Chondrocyte (in vitro differentiated cells): Measurements from ENCODE around the gene THAP7. TPM values are rescaled to one million over a fixed set of nuclear protein-coding genes. Genes with fewer than 3 reads are reported as not detected.
A peak's percentile ranks its signal among the peaks of the same experiment; 100 is the strongest.
"Not testable (repeated sequence)": the region's sequence is repeated elsewhere in the genome, so short reads cannot be mapped to it uniquely, and the experiment has no call there.

Source experiments
- DNase-seq: peaks from one replicate; pipeline ENCODE4 v3.0.0; 2021; ENCODE audit warnings: mixed read lengths, low spot score
- H3K27ac Mint-ChIP-seq: one replicate; pipeline ENCODE4 v1.8.0; 2021; ENCODE audit warnings: mild to moderate bottlenecking, moderate library complexity, mixed read lengths; ENCODE audit not compliant: unreplicated experiment
- H3K27me3 Mint-ChIP-seq: 2 replicates; pipeline ENCODE4 v1.8.0; 2021; ENCODE audit warnings: low read depth, mixed read lengths
- H3K36me3 Mint-ChIP-seq: 2 replicates; pipeline ENCODE4 v1.8.0; 2021; ENCODE audit warnings: low read depth, mixed read lengths
- H3K4me1 Mint-ChIP-seq: 2 replicates; pipeline ENCODE4 v1.8.0; 2021; ENCODE audit warnings: low read depth, mild to moderate bottlenecking, mixed read lengths
- H3K4me3 Mint-ChIP-seq: one replicate; pipeline ENCODE4 v1.8.0; 2021; ENCODE audit warnings: mild to moderate bottlenecking, moderate library complexity, mixed read lengths; ENCODE audit not compliant: unreplicated experiment
- H3K9me3 Mint-ChIP-seq: 2 replicates; pipeline ENCODE4 v1.8.0; 2021; ENCODE audit warnings: low read depth, mixed read lengths
- total RNA-seq: library from RNA; stranded (reverse); gene quantifications from 3 replicates; pipeline ENCODE4 v1.2.1, GENCODE V29; 2021
- TF ChIP-seq, protein P1 (sequence below): fragments of 200-600 bp; sonication (generic); IDR thresholded peaks from 2 replicates; pipeline ENCODE4 v1.5.0; 2021; ENCODE audit warnings: antibody characterized with exemption, mild to moderate bottlenecking, moderate library complexity

Gene THAP7
- total RNA-seq, 1 donor from 2014 or later, result 15.7 TPM

DNA sequence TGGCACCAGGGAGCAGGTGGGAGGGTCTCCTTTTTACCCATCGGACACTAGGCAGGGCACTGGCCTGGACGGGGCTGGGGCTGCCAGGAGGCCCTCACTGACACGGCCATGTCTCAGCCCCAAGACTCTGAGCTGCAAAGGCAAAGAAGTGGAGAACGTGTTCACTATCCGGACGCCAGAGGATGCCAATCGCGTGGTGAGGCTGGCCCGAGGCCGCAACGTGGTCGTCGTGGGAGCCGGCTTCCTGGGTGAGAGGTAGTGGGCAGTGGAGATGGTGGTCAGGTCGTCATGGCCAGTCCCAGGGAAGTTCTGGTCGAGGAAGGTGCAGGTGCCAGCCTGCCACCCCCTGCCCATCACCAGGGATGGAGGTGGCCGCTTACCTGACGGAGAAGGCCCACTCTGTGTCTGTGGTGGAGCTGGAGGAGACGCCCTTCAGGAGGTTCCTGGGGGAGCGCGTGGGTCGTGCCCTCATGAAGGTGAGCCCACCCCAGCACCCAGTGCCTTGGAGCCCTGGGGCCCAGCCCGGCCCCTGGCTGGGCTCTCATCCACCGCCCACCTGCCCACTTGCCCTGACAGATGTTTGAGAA lies 25.5 kb downstream of the THAP7 start:
- H3K4me1 Mint-ChIP-seq, result peaks cover 16% of the 10 kb centered on the region
- TF ChIP-seq, protein P1, sequence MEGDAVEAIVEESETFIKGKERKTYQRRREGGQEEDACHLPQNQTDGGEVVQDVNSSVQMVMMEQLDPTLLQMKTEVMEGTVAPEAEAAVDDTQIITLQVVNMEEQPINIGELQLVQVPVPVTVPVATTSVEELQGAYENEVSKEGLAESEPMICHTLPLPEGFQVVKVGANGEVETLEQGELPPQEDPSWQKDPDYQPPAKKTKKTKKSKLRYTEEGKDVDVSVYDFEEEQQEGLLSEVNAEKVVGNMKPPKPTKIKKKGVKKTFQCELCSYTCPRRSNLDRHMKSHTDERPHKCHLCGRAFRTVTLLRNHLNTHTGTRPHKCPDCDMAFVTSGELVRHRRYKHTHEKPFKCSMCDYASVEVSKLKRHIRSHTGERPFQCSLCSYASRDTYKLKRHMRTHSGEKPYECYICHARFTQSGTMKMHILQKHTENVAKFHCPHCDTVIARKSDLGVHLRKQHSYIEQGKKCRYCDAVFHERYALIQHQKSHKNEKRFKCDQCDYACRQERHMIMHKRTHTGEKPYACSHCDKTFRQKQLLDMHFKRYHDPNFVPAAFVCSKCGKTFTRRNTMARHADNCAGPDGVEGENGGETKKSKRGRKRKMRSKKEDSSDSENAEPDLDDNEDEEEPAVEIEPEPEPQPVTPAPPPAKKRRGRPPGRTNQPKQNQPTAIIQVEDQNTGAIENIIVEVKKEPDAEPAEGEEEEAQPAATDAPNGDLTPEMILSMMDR, result no peak
- H3K27me3 Mint-ChIP-seq, result peaks cover 2% of the 10 kb centered on the region
- H3K36me3 Mint-ChIP-seq, result no peaks in the 10 kb centered on the region
- H3K9me3 Mint-ChIP-seq, result peaks cover 10% of the 10 kb centered on the region
- DNase-seq, result peak; percentile 83
- H3K27ac Mint-ChIP-seq, result no peak overlapping the region
- H3K4me3 Mint-ChIP-seq, result no peak overlapping the region

DNA sequence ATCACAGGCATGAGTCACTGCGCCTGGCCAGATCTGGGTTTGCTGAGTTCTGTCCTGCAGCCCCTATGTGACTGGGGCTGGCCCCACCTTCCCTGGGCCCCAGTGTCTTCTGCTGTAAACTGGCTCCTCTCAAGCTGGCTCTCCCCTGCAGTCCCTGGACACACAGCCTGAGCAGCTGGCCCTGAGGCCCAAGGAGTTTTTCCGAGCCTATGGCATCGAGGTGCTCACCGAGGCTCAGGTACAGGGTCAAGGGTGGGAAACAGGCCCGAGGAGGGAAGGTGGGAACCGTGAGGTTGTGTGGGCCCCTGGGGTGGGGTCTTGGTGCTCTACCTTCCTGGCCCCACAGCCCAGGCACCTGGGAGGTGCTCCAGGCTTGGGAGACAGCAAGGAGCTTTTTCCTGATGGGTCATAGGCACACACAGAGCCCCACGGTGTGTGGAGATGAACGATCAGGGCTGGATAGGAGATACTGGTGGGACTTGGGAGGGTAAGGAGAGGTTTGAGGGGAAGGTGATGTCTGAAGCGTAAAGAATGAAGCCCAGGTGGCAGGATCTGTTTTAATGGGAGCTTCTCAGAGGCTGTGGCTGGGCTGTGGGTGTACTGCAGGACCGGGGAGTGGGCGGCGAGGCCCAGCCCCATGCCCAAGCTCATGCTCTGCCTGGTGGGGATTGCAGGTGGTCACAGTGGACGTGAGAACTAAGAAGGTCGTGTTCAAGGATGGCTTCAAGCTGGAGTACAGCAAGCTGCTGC lies 26.2 kb downstream of the THAP7 start:
- H3K9me3 Mint-ChIP-seq, result peaks cover 10% of the 10 kb centered on the region
- no peak for DNase-seq
- H3K36me3 Mint-ChIP-seq, result no peaks in the 10 kb centered on the region
- peaks cover 2% of the 10 kb centered on the region for H3K27me3 Mint-ChIP-seq
- no peak overlapping the region for H3K4me3 Mint-ChIP-seq
- H3K27ac Mint-ChIP-seq, result no peak overlapping the region
- TF ChIP-seq, protein P1, result no peak
- peaks cover 11% of the 10 kb centered on the region for H3K4me1 Mint-ChIP-seq

DNA sequence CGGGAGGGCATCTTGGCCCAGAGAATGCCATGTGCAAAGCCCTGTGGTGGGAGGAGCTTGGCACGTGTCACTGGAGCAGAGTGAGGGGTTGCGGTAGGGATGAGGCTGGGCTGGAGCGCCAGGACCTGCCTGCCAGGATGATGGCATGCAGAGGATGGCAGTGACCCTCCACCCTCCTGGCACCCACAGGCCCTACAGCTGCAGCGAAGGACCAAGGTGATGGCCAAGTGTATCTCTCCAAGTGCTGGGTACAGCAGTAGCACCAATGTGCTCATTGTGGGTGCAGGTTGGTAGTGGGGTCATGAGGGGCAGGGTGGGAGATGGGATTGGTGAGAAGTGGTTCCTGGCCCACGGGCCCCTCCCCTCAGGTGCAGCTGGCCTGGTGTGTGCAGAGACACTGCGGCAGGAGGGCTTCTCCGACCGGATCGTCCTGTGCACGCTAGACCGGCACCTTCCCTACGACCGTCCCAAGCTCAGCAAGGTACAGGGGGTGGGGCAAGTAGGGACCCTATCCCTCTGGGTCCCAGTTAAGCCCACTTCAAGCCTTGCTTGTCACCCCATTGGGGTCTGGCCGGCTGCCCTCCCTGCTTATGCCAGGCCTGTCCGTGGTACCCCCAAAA lies 27.5 kb downstream of the THAP7 start:
- H3K27ac Mint-ChIP-seq, result no peak overlapping the region
- TF ChIP-seq, protein P1, result no peak
- peaks cover 5% of the 10 kb centered on the region for H3K4me1 Mint-ChIP-seq
- no peak overlapping the region for H3K4me3 Mint-ChIP-seq
- no peaks in the 10 kb centered on the region for H3K36me3 Mint-ChIP-seq
- H3K27me3 Mint-ChIP-seq, result peaks cover 2% of the 10 kb centered on the region
- no peak for DNase-seq
- peaks cover 10% of the 10 kb centered on the region for H3K9me3 Mint-ChIP-seq

DNA sequence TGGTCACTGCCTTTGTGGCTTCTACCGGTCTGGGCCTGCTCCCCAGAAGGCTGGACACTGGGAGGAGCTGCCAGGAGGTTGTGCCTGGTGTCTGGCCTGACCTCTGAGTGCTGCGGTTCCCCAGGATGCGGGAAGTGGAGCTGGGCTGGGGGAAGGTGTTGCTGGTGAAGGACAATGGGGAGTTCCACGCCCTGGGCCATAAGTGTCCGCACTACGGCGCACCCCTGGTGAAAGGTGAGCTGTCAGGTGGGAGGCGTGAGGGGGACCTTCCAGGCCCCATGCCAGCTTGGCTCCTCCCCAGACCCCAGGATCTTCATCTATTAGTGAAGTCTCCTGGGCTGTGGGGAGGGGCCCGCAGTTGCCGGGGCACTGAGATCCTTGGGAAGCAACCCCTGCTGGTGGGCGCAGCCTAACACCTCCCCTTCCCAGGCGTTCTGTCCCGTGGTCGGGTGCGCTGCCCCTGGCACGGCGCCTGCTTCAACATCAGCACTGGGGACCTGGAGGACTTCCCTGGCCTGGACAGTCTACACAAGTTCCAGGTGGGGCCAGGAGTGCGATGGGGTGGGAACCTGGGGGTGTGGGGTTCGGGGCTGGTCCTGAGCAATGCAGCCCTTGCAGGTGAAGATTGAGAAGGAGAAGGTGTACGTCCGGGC lies 28.2 kb downstream of the THAP7 start:
- Mint-ChIP-seq H3K9me3 (peaks cover 6% of the 10 kb centered on the region), H3K27ac (no peak overlapping the region), H3K4me3 (no peak overlapping the region), H3K4me1 (peaks cover 3% of the 10 kb centered on the region), H3K36me3 (no peaks in the 10 kb centered on the region), H3K27me3 (no peaks in the 10 kb centered on the region)
- DNase-seq, result peak; percentile 80
- TF ChIP-seq, protein P1, result no peak

DNA sequence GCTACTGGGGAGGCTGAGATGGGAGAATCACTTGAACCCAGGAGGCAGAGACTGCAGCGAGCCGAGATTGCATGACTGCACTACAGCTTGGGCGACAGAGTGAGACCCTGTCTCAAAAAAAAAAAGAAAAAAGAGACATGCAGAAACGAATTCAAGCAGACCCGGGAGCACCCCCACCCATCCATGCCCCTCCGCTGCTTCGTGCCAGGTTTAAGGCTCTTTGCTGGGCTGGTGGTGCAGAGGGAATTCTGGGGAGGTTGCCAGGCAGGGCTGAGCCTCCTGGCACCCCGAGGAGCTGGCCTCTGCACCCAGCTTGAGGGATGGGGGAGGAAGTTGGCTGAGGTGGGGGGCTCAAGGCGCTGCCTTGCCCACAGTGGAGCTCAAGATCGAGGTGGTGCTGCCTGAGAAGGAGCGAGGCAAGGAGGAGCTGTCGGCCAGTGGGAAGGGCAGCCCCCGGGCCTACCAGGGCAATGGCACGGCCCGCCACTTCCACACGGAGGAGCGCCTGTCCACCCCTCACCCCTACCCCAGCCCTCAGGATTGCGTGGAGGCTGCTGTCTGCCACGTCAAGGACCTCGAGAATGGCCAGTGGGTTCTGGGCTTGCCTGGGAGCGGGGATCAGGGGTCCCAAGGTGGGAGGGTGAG lies 28.9 kb downstream of the THAP7 start:
- H3K9me3 Mint-ChIP-seq, result no peaks in the 10 kb centered on the region
- peaks cover 3% of the 10 kb centered on the region for H3K4me1 Mint-ChIP-seq
- H3K36me3 Mint-ChIP-seq, result no peaks in the 10 kb centered on the region
- no peak overlapping the region for H3K27ac Mint-ChIP-seq
- peak; percentile 74 for DNase-seq
- H3K4me3 Mint-ChIP-seq, result no peak overlapping the region
- H3K27me3 Mint-ChIP-seq, result no peaks in the 10 kb centered on the region
- TF ChIP-seq, protein P1, result no peak

DNA sequence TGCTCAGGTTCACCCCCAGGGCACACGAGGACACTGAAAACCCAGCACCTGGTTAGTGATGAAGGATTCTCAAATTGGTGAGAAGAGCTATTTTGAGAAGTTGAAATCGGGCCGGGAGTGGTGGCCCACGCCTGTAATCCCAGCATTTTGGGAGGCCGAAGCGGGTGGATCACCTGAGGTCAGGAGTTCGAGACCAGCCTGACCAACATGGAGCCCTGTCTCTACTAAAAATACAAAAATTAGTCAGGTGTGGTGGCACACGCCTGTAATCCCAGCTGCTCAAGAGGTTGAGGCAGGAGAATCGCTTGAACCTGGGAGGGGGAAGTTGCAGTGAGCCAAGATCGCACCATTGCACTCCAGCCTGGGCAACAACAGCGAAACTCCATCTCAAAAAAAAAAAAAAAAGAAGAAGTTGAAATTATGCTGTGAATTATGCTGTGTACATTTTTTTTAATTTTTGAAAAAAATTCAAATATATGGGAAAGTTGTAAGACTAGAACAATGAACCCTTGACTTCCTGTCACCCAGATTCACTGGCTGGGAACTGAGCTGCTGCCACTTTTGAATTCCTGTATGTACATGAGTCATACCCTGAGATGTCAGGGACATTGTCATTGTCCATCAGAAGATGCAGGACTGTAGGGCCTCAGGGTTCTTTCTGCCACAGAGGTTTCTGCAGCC lies 29.8 kb downstream of the THAP7 start:
- H3K36me3 Mint-ChIP-seq, DNase-seq, H3K9me3 Mint-ChIP-seq, H3K4me3 Mint-ChIP-seq, H3K27ac Mint-ChIP-seq, H3K27me3 Mint-ChIP-seq, H3K4me1 Mint-ChIP-seq: not testable (repeated sequence)
